Activated B cell treated with CpG ODN at 0.5 μM for 24 hours (primary cell): ENCODE measurements around the gene BICC1. TPM values are rescaled to one million over a fixed set of nuclear protein-coding genes. Genes with fewer than 3 reads are reported as not detected.
"Not testable (repeated sequence)": the region's sequence is repeated elsewhere in the genome, so short reads cannot be mapped to it uniquely, and the experiment has no call there.

Experiments used
- ATAC-seq: fragments of 200-7000 bp; cut with Tn5 transposase; one replicate; pipeline ENCODE4 v1.10.0; 2021; ENCODE audit warnings: low read depth, mild to moderate bottlenecking, moderate library complexity
- CTCF ChIA-PET: fragments of 350-600 bp; sonication (Branson Sonifier 250); formaldehyde crosslinking; loops from one replicate; lab custom pipeline; 2021; ENCODE audit warnings: antibody characterized with exemption; lab: Charles Lee
- POLR2A ChIA-PET: fragments of 350-600 bp; sonication (Branson Sonifier 250); formaldehyde crosslinking; loops from one replicate; lab custom pipeline; 2021; ENCODE audit warnings: antibody characterized with exemption; lab: Charles Lee
- DNase-seq: peaks from one replicate; pipeline ENCODE4 v3.0.0; 2022
- H3K27ac Mint-ChIP-seq: one replicate; pipeline ENCODE4 v1.8.0; 2020; ENCODE audit warnings: mixed read lengths
- H3K27me3 Mint-ChIP-seq: one replicate; pipeline ENCODE4 v1.8.0; 2021; ENCODE audit warnings: mixed read lengths
- H3K36me3 Mint-ChIP-seq: one replicate; pipeline ENCODE4 v1.8.0; 2021; ENCODE audit warnings: low read depth, mixed read lengths
- H3K4me1 Mint-ChIP-seq: one replicate; pipeline ENCODE4 v1.8.0; 2021; ENCODE audit warnings: mixed read lengths
- H3K4me3 Mint-ChIP-seq: one replicate; pipeline ENCODE4 v1.8.0; 2020; ENCODE audit warnings: mild to moderate bottlenecking, mixed read lengths
- H3K9me3 Mint-ChIP-seq: one replicate; pipeline ENCODE4 v1.8.0; 2020; ENCODE audit warnings: mixed read lengths
- intact Hi-C: fragments of 100-400 bp; cut with micrococcal nuclease; formaldehyde crosslinking; loops from one replicate; pipeline ENCODE4 v1.15.1; 2024
- total RNA-seq: library from RNA; stranded (reverse); gene quantifications from 2 replicates; pipeline ENCODE4 v1.2.3, GENCODE V29; 2022
- TF ChIP-seq, protein P1 (sequence below): fragments of 200-600 bp; IDR thresholded peaks from one replicate; pipeline ENCODE4 v1.8.0; 2022; ENCODE audit warnings: antibody characterized with exemption, mild to moderate bottlenecking

The BICC1 gene
- total RNA-seq, 1 donor from 2014 or later: not detected

DNA sequence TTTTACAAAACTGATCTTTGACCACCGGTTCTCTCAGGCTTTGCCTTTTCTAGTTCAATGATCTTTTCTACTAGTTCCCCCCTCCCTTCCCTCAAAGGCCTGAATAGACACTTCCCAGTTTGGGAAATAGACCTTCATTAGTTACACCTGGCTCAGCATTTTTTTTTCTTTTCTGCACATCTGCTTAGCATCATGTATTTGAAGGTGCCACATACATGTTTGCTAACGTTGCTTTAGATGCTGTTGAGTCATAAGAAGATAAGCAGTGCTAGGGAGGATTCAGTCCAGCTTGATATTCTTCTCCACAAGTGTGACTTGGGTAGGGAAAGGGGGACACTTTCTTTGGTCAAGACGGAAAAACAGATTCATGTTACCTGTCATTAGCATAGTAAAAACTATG, 78.3 kb downstream of the BICC1 start:
- ChIA-PET CTCF (no interaction called here), POLR2A (no interaction called here)
- H3K36me3 Mint-ChIP-seq: no peaks in the 10 kb centered on the region
- no peak overlapping the region for H3K27ac Mint-ChIP-seq
- no peak overlapping the region for H3K4me3 Mint-ChIP-seq
- intact Hi-C loops: no loop called here
- no peaks in the 10 kb centered on the region for H3K4me1 Mint-ChIP-seq
- TF ChIP-seq, protein P1, sequence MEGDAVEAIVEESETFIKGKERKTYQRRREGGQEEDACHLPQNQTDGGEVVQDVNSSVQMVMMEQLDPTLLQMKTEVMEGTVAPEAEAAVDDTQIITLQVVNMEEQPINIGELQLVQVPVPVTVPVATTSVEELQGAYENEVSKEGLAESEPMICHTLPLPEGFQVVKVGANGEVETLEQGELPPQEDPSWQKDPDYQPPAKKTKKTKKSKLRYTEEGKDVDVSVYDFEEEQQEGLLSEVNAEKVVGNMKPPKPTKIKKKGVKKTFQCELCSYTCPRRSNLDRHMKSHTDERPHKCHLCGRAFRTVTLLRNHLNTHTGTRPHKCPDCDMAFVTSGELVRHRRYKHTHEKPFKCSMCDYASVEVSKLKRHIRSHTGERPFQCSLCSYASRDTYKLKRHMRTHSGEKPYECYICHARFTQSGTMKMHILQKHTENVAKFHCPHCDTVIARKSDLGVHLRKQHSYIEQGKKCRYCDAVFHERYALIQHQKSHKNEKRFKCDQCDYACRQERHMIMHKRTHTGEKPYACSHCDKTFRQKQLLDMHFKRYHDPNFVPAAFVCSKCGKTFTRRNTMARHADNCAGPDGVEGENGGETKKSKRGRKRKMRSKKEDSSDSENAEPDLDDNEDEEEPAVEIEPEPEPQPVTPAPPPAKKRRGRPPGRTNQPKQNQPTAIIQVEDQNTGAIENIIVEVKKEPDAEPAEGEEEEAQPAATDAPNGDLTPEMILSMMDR: no peak
- DNase-seq: no peak
- H3K9me3 Mint-ChIP-seq: no peaks in the 10 kb centered on the region
- no peak for ATAC-seq
- H3K27me3 Mint-ChIP-seq: no peaks in the 10 kb centered on the region

DNA sequence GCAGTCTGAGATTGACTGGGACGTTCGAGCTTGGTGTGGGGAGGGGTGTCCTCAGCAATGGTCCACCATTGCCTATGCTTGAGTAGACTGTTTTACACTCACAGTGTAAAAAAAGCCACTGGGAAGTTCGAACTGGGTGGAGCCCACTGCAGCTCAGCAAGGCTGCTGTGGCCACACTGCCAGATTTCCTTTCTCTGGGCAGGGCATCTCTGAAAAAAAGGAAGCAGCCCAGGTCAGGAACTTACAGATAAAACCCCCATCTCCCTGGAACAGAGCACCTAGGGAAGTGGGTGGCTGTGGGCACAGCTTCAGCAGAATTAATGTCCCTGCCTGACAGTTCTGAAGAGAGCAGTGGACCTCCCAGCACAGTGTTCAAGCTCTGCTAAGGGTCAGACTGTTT, 80.3 kb downstream of the BICC1 start:
- CTCF ChIA-PET: no interaction called here

DNA sequence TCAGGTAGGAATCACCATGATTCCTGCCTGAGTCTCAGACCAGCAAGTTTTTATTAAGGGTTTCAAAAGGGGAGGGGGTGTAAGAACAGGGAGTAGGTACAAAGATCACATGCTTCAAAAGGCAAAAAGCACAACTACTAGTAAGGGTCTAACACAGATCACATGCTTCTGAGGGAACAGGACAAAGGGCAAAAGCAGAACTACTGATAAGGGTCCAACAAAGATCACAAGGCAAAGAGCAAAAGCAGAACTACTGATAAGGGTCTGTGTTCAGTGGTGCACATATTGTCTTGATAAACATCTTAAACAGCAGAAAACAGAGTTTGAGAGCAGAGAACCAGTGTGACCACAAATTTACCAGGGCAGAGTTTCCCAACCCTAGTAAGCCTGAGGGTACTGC, 84.5 kb downstream of the BICC1 start:
- H3K4me3 Mint-ChIP-seq, H3K27me3 Mint-ChIP-seq, CTCF ChIA-PET, intact Hi-C loops, H3K4me1 Mint-ChIP-seq, POLR2A ChIA-PET, H3K27ac Mint-ChIP-seq, DNase-seq, ATAC-seq, H3K36me3 Mint-ChIP-seq: not testable (repeated sequence)
- H3K9me3 Mint-ChIP-seq: peaks cover 10% of the 10 kb centered on the region

More for the DNA sequence above, 80.3 kb downstream of the BICC1 start:
- no peaks in the 10 kb centered on the region for H3K4me1 Mint-ChIP-seq
- no peak overlapping the region for H3K4me3 Mint-ChIP-seq
- peaks cover 7% of the 10 kb centered on the region for H3K9me3 Mint-ChIP-seq
- POLR2A ChIA-PET: no interaction called here
- H3K27ac Mint-ChIP-seq: no peak overlapping the region
- no peaks in the 10 kb centered on the region for H3K27me3 Mint-ChIP-seq
- no peaks in the 10 kb centered on the region for H3K36me3 Mint-ChIP-seq
- ATAC-seq (no peak), DNase-seq (no peak)
- TF ChIP-seq, protein P1: no peak
- intact Hi-C loops: no loop called here

DNA sequence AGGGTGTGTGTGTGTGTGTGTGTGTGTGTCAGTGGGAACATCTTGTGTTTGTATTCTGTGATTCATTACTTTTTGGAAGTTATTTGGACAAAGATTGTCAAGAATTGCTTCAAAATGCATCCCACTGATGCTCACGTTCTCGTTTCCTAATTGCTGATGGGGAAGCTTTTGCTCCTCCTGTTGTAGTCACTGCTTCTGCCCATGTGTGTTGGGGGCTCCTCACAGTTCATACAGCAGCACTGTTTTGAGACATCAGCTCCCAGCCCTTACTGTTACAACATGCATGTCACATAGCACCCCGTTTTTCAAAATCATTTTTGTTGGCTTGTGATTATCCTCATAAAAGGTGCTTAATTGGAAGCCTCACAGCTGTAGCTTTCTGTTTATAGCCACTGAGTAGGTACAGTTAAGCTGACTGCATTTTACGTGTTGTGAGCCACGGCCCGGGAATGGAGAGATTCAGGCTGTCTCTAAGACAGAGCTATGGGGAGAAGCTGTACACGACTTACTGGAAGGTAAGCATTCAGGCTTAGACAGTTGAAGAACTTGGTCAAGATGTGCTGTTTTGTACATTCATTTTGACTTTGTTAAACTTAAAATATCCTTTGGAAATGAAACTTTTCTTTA, 87.4 kb downstream of the BICC1 start:
- CTCF ChIA-PET: no interaction called here
- TF ChIP-seq, protein P1: no peak
- H3K27me3 Mint-ChIP-seq: no peaks in the 10 kb centered on the region

DNA sequence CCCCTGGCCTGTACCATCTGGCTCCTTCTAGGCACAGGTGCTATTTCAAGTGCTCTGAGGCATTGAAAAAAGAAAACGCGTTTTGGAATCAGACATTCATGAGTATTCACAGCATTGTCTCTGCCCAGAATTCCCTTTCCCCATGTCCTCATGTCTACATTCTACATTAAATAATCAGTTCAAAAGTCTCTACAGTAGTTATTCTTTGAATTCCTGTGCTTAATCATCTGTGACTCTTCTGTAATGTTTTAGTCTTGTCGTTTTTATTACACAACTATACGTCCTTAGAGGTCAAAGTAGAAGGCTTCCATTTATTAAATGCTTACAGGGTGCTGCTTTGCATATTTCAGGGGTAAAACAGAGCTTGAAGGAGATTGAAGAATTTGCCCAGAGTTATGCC, 95.7 kb downstream of the BICC1 start:
- no peak for DNase-seq
- no peaks in the 10 kb centered on the region for H3K9me3 Mint-ChIP-seq
- no peak overlapping the region for H3K4me3 Mint-ChIP-seq
- H3K36me3 Mint-ChIP-seq: no peaks in the 10 kb centered on the region
- no peaks in the 10 kb centered on the region for H3K27me3 Mint-ChIP-seq
- no peaks in the 10 kb centered on the region for H3K4me1 Mint-ChIP-seq
- ChIA-PET POLR2A (no interaction called here), CTCF (no interaction called here)
- no peak overlapping the region for H3K27ac Mint-ChIP-seq
- TF ChIP-seq, protein P1: no peak
- intact Hi-C loops: no loop called here
- ATAC-seq: no peak

More for the DNA sequence above, 87.4 kb downstream of the BICC1 start:
- no peak overlapping the region for H3K4me3 Mint-ChIP-seq
- no peak for DNase-seq
- no peaks in the 10 kb centered on the region for H3K36me3 Mint-ChIP-seq
- no peaks in the 10 kb centered on the region for H3K4me1 Mint-ChIP-seq
- POLR2A ChIA-PET: no interaction called here
- peaks cover 10% of the 10 kb centered on the region for H3K9me3 Mint-ChIP-seq
- no peak for ATAC-seq
- intact Hi-C loops: no loop called here
- H3K27ac Mint-ChIP-seq: no peak overlapping the region
